ENCODE data around the gene POT1.

The POT1 gene

DNA sequence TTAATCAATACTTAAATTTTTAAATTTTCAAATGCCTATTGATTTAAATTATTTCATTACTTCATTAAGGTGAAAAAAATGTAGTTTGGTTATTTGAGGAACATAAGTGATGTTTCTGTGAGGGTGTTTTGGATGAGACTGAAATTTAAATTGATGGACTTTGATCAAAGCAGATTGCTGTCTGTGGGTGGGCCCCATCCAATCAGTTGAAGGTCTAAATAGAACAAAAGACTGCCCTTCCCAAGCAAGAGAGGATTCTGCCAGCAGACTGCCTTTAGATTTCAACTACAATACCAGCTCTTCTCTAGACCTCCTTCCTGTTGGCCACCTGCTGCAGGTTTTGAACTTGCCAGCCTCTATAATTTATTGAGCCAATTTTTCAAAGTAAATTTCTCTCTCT lies 149.6 kb downstream of the POT1 start:
- H3K4me2 ChIP-seq (ENCODE audit: insufficient read depth, low read length, poor library complexity, severe bottlenecking), result no peak overlapping the region
- no peak overlapping the region for H3K4ac ChIP-seq (ENCODE audit: low read length)
- H3K18ac ChIP-seq (ENCODE audit: low read length), result no peak overlapping the region
- H3K23ac ChIP-seq (ENCODE audit: low read depth, low read length, poor library complexity), result no peak overlapping the region
- no peaks in the 10 kb centered on the region for H3K79me1 ChIP-seq (ENCODE audit: low read depth, low read length)
- no peak overlapping the region for H3K4me3 ChIP-seq (ENCODE audit: low read length in 2 of 2)
- no peak overlapping the region for H4K91ac ChIP-seq (ENCODE audit: low read depth, low read length, poor library complexity)
- no peaks in the 10 kb centered on the region for H3K36me3 ChIP-seq (replicated peaks in 1 of 2; ENCODE audit: control insufficient read depth in 2 of 2, insufficient read depth in 2 of 2, low read length in 2 of 2)
- H2AK5ac ChIP-seq (ENCODE audit: low read depth, low read length), result no peak overlapping the region
- no peaks in the 10 kb centered on the region for H3K27me3 ChIP-seq (ENCODE audit: control insufficient read depth in 3 of 3, insufficient read depth in 3 of 3, low read depth in 1 of 3, low read length in 3 of 3)
- no peak overlapping the region for H2BK15ac ChIP-seq (ENCODE audit: low read length)
- H2AFZ ChIP-seq (ENCODE audit: low read length), result no peak overlapping the region
- no peak overlapping the region for H3K27ac ChIP-seq (replicated peaks; ENCODE audit: low read length)
- H4K8ac ChIP-seq (ENCODE audit: low read depth, low read length), result no peak overlapping the region
- H2BK5ac ChIP-seq (ENCODE audit: low read length), result no peak overlapping the region
- H3K9me3 ChIP-seq (replicated peaks in 1 of 2; ENCODE audit: control insufficient read depth in 2 of 2, insufficient read depth in 1 of 2, low read depth in 1 of 2, low read length in 2 of 2), result no peaks in the 10 kb centered on the region
- no peak overlapping the region for H3K9ac ChIP-seq (ENCODE audit: low read depth, low read length, poor library complexity)
- DNase-seq (ENCODE audit: low spot score), result no peak
- peaks cover 3 to 4% of the 10 kb centered on the region in 2 donors for H3K4me1 ChIP-seq (ENCODE audit: control insufficient read depth in 2 of 2, insufficient read depth in 1 of 2, low read depth in 1 of 2, low read length in 2 of 2)
- H2BK12ac ChIP-seq (ENCODE audit: low read length), result no peak overlapping the region
- no peak overlapping the region for H3K14ac ChIP-seq (ENCODE audit: low read length)
- no peak overlapping the region for H2BK120ac ChIP-seq (ENCODE audit: low read depth, low read length)

DNA sequence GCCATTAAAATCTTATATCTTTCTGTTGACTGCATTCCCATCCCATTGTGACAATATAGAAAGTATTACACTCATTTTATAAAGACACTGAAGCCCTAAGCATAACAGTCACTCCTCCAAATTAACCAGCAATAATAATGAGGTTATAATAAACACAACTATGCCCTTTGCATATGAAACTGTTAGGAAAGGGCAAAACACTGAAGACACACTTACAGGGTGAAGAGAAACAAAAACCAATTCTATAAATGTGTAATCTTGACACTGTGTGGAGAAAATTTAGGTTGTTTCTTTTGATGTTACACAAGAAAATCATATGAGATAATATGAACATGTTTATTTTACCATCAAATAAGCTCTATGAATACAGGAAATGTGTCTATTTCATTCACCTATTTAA lies 150.0 kb downstream of the POT1 start:
- Histone ChIP-seq H3K27ac (replicated peaks; ENCODE audit: low read length) (no peak overlapping the region), H3K36me3 (replicated peaks in 1 of 2; ENCODE audit: control insufficient read depth in 2 of 2, insufficient read depth in 2 of 2, low read length in 2 of 2) (no peaks in the 10 kb centered on the region), H3K4me1 (ENCODE audit: control insufficient read depth in 2 of 2, insufficient read depth in 1 of 2, low read depth in 1 of 2, low read length in 2 of 2) (peaks cover 3 to 4% of the 10 kb centered on the region in 2 donors), H2BK120ac (ENCODE audit: low read depth, low read length) (no peak overlapping the region), H3K9ac (ENCODE audit: low read depth, low read length, poor library complexity) (no peak overlapping the region), H3K4me3 (ENCODE audit: low read length in 2 of 2) (no peak overlapping the region), H2BK5ac (ENCODE audit: low read length) (no peak overlapping the region), H3K18ac (ENCODE audit: low read length) (no peak overlapping the region), H3K79me1 (ENCODE audit: low read depth, low read length) (no peaks in the 10 kb centered on the region), H3K4ac (ENCODE audit: low read length) (no peak overlapping the region), H2BK15ac (ENCODE audit: low read length) (no peak overlapping the region), H4K91ac (ENCODE audit: low read depth, low read length, poor library complexity) (no peak overlapping the region), H2AFZ (ENCODE audit: low read length) (no peak overlapping the region), H3K14ac (ENCODE audit: low read length) (no peak overlapping the region), H3K27me3 (ENCODE audit: control insufficient read depth in 3 of 3, insufficient read depth in 3 of 3, low read depth in 1 of 3, low read length in 3 of 3) (no peaks in the 10 kb centered on the region), H3K9me3 (replicated peaks in 1 of 2; ENCODE audit: control insufficient read depth in 2 of 2, insufficient read depth in 1 of 2, low read depth in 1 of 2, low read length in 2 of 2) (no peaks in the 10 kb centered on the region), H3K23ac (ENCODE audit: low read depth, low read length, poor library complexity) (no peak overlapping the region), H2AK5ac (ENCODE audit: low read depth, low read length) (no peak overlapping the region), H4K8ac (ENCODE audit: low read depth, low read length) (no peak overlapping the region), H3K4me2 (ENCODE audit: insufficient read depth, low read length, poor library complexity, severe bottlenecking) (no peak overlapping the region), H2BK12ac (ENCODE audit: low read length) (no peak overlapping the region)
- DNase-seq (ENCODE audit: low spot score), result no peak

DNA sequence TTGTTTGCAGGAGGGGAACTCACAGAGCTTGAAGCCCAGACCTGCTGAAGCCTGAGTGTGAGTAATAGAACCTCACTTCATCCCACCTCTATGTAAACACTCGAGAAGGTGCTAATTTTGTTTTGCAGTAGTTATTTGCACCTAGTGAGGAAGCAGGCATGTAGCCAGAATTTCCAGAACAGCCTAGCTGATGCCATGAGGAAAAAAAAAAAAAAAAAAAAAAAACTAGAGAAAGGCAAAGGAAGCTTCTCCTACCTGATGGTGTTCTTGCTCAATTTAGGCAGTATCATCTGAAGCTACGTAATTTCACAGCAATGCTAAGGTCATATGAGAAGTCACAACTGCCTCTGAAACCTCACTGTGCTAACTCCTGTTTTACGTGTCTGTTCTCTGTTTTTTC lies 150.4 kb downstream of the POT1 start:
- H3K4me3 ChIP-seq (ENCODE audit: low read length in 2 of 2), result no peak overlapping the region
- no peak overlapping the region for H3K23ac ChIP-seq (ENCODE audit: low read depth, low read length, poor library complexity)
- peaks cover 3 to 4% of the 10 kb centered on the region in 2 donors for H3K4me1 ChIP-seq (ENCODE audit: control insufficient read depth in 2 of 2, insufficient read depth in 1 of 2, low read depth in 1 of 2, low read length in 2 of 2)
- no peak overlapping the region for H3K14ac ChIP-seq (ENCODE audit: low read length)
- H3K36me3 ChIP-seq (replicated peaks in 1 of 2; ENCODE audit: control insufficient read depth in 2 of 2, insufficient read depth in 2 of 2, low read length in 2 of 2), result no peaks in the 10 kb centered on the region
- H3K4ac ChIP-seq (ENCODE audit: low read length), result no peak overlapping the region
- H2AFZ ChIP-seq (ENCODE audit: low read length), result no peak overlapping the region
- no peak for DNase-seq (ENCODE audit: low spot score)
- no peak overlapping the region for H2BK12ac ChIP-seq (ENCODE audit: low read length)
- no peak overlapping the region for H3K9ac ChIP-seq (ENCODE audit: low read depth, low read length, poor library complexity)
- no peak overlapping the region for H4K8ac ChIP-seq (ENCODE audit: low read depth, low read length)
- no peak overlapping the region for H4K91ac ChIP-seq (ENCODE audit: low read depth, low read length, poor library complexity)
- H3K79me1 ChIP-seq (ENCODE audit: low read depth, low read length), result no peaks in the 10 kb centered on the region
- H3K27me3 ChIP-seq (ENCODE audit: control insufficient read depth in 3 of 3, insufficient read depth in 3 of 3, low read depth in 1 of 3, low read length in 3 of 3), result no peaks in the 10 kb centered on the region
- no peak overlapping the region for H2AK5ac ChIP-seq (ENCODE audit: low read depth, low read length)
- H2BK15ac ChIP-seq (ENCODE audit: low read length), result no peak overlapping the region
- H3K27ac ChIP-seq (replicated peaks; ENCODE audit: low read length), result no peak overlapping the region
- H2BK120ac ChIP-seq (ENCODE audit: low read depth, low read length), result no peak overlapping the region
- no CpG with 5 or more reads among the region's 3 CpGs for WGBS, 2 donors (ENCODE audit: extremely low coverage in 2 of 2, insufficient read length in 2 of 2, insufficient replicate concordance in 1 of 2)
- H3K9me3 ChIP-seq (replicated peaks in 1 of 2; ENCODE audit: control insufficient read depth in 2 of 2, insufficient read depth in 1 of 2, low read depth in 1 of 2, low read length in 2 of 2), result no peaks in the 10 kb centered on the region
- H3K4me2 ChIP-seq (ENCODE audit: insufficient read depth, low read length, poor library complexity, severe bottlenecking), result no peak overlapping the region
- H2BK5ac ChIP-seq (ENCODE audit: low read length), result no peak overlapping the region
- H3K18ac ChIP-seq (ENCODE audit: low read length), result no peak overlapping the region

DNA sequence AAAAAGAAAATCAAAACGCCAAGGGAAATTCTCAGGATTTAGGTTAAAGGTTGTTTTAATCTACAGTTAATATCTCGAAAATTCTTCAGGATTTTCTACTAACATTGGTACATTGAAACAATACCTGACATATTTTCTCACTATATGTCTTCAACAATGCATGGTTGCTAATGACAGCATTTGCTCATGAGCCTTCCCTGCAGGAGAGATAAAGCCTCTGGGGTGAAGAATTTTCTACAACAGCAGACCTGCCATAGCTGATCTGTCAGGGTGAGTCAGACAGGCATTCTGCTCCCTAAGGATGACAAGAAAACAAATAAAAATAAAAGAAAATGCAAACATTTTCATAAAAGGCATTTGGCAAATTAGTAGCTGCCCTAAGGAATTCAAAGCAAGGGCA lies 152.4 kb downstream of the POT1 start:
- no peak overlapping the region for H3K27ac ChIP-seq (replicated peaks; ENCODE audit: low read length)
- H3K4me3 ChIP-seq (ENCODE audit: low read length in 2 of 2), result no peak overlapping the region
- no peak overlapping the region for H2AFZ ChIP-seq (ENCODE audit: low read length)
- no peak overlapping the region for H4K91ac ChIP-seq (ENCODE audit: low read depth, low read length, poor library complexity)
- no peak overlapping the region for H4K8ac ChIP-seq (ENCODE audit: low read depth, low read length)
- H2BK12ac ChIP-seq (ENCODE audit: low read length), result no peak overlapping the region
- WGBS, 2 donors (ENCODE audit: extremely low coverage in 2 of 2, insufficient read length in 2 of 2, insufficient replicate concordance in 1 of 2), result no CpG with 5 or more reads among the region's 2 CpGs
- no peak overlapping the region for H3K4me2 ChIP-seq (ENCODE audit: insufficient read depth, low read length, poor library complexity, severe bottlenecking)
- no peak overlapping the region for H2BK120ac ChIP-seq (ENCODE audit: low read depth, low read length)
- H3K9ac ChIP-seq (ENCODE audit: low read depth, low read length, poor library complexity), result no peak overlapping the region
- H3K14ac ChIP-seq (ENCODE audit: low read length), result no peak overlapping the region
- H2BK5ac ChIP-seq (ENCODE audit: low read length), result no peak overlapping the region
- H3K9me3 ChIP-seq (replicated peaks in 1 of 2; ENCODE audit: control insufficient read depth in 2 of 2, insufficient read depth in 1 of 2, low read depth in 1 of 2, low read length in 2 of 2), result no peaks in the 10 kb centered on the region
- DNase-seq (ENCODE audit: low spot score), result no peak
- H3K18ac ChIP-seq (ENCODE audit: low read length), result no peak overlapping the region
- no peaks in the 10 kb centered on the region for H3K79me1 ChIP-seq (ENCODE audit: low read depth, low read length)
- peaks cover 0 to 4% of the 10 kb centered on the region in 2 donors for H3K4me1 ChIP-seq (ENCODE audit: control insufficient read depth in 2 of 2, insufficient read depth in 1 of 2, low read depth in 1 of 2, low read length in 2 of 2)
- H3K4ac ChIP-seq (ENCODE audit: low read length), result no peak overlapping the region
- H3K23ac ChIP-seq (ENCODE audit: low read depth, low read length, poor library complexity), result no peak overlapping the region
- H2AK5ac ChIP-seq (ENCODE audit: low read depth, low read length), result no peak overlapping the region
- H3K36me3 ChIP-seq (replicated peaks in 1 of 2; ENCODE audit: control insufficient read depth in 2 of 2, insufficient read depth in 2 of 2, low read length in 2 of 2), result no peaks in the 10 kb centered on the region
- no peak overlapping the region for H2BK15ac ChIP-seq (ENCODE audit: low read length)
- H3K27me3 ChIP-seq (ENCODE audit: control insufficient read depth in 3 of 3, insufficient read depth in 3 of 3, low read depth in 1 of 3, low read length in 3 of 3), result no peaks in the 10 kb centered on the region

Data from neuronal stem cell (in vitro differentiated cells).